Erythroblast (primary cell): ENCODE results near the gene ARL8B.

Experiments
- DNase-seq, 2 experiments: peaks; one replicate each; lab custom pipeline; 2025; lab: John Stamatoyannopoulos, UW
- GATA1 ChIP-seq: IDR thresholded peaks from 2 replicates; pipeline ENCODE4 v1.6.1; 2011; ENCODE audit warnings: low read depth, mild to moderate bottlenecking, control low read depth, low read length, moderate library complexity
- POLR2A ChIP-seq: IDR thresholded peaks from 2 replicates; pipeline ENCODE4 v1.6.1; 2011; ENCODE audit warnings: mild to moderate bottlenecking, low read length

Gene ARL8B

GRCh38 chr3:5191555-5192304 is 69.6 kb downstream of the ARL8B start:
- DNase-seq: no peak
- TF ChIP-seq POLR2A: no peak
- TF ChIP-seq GATA1: no peak

DNA sequence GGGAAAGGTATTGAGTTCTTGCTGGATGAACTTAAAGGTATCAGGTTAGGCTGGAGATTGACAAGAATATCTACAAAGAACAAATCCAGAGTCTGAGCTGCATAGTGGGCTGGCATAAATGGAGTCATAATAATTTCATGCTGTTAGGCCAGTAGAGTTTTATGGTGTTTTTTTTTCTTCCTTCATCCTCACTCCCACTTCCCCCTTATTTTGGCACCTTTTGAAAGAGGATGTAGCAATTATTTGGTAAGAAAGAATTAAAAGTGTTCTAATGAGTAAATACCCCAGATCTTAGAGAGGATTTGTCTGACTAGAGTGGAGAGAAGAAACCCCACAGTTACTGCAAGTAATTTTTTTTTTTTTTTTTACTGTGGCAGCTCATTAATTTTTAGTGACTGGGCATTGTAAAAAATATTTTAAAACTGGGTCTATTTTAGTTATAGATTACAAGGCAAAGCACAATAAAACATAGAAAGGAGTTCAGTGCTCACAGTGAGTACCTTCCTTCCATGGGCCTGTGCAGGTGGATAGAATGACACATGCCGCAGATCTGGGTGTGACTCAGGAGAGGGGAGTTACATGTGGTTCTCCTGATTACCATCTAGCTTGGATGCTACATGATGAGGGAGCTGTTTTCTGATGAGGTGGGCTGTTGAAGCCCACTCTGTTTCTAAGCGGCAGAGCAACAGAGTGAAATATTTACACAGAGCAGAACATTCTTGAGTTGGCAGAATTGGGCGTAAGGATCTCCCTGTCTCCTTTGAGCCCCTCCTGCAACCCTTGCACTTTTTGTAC is 70.7 kb downstream of the ARL8B start:
- peak in 1 of 2 experiments; percentile 12 for DNase-seq
- TF ChIP-seq GATA1 (no peak), POLR2A (no peak)

GRCh38 chr3:5194341-5194740 is 72.2 kb downstream of the ARL8B start:
- no peak for DNase-seq
- TF ChIP-seq POLR2A (no peak), GATA1 (no peak)

DNA sequence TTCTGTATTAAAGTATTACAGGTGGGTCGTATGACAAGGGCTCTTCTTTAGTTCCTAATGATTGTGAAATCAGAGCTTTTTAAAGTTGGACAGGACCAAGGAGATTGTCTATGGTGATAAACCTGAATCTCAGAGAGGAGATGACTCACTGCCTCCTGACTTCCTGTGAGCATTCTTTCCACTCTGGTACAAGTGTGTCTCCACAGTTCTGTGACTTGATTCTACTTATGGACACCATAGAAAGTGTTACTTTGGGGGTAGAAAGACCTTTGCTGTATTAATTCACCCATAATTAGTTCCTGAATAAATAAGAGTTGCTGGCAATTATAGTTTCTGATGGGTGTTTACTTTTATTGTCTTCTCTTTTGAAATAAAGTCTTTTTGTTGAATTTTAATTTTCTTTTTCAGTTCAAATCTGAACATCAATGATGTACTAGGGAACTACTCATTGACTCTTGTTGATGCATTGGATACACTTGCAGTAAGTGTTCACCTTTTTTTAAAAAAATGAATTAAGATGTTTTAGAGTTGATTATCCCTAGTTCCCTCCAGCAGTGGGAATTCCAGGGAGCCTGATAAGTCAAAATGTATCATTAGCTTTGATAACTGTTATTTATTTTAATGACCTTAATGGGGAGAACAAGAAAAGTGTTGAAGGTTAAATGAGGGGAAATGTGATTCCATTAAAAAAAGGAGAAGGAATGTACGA is 72.9 kb downstream of the ARL8B start:
- peak; percentile 24 for TF ChIP-seq GATA1
- TF ChIP-seq POLR2A: no peak
- DNase-seq: peak; percentile 38 to 72

DNA sequence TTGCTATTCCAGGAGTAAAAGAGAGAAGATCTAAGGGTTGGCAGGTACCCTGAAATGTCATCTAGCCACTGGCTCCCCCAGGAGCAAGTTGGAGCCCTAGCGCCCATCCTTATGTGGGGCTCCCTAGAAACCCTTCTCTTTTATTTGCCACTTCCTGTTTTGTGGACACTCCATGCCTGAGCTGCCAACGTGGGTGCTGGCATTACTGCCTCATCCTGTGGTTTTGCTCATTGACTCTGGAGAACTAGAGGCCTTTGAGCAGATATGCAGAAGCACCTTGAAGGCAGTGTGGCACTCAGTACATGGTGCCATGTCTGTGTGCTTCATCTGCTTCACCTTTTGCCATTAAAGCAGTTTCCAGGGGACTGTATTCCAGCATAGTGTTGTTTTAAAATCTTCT is 73.5 kb downstream of the ARL8B start:
- TF ChIP-seq POLR2A (no peak), GATA1 (no peak)
- no peak for DNase-seq

DNA sequence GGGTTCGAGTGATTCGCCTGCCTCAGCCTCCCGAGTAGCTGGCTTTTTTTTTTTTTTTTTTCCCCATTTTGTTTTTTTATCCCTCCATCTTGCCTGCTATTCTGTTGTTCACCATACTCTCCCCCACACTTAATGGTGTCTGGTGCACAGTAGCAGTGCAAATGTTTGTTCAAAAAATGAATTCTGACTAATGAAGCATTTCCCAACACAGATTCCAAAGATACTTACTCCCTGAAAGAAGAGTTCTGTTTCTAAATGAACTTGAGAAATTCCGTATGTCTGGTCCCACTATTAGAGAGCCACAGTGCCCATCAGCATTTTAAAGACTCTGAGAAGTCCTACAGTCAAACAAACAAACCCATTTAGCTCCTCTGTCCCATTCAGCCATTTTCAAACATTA is 74.9 kb downstream of the ARL8B start:
- TF ChIP-seq POLR2A (no peak), GATA1 (no peak)
- DNase-seq: no peak

- peak; percentile 72 to 84 for DNase-seq
- TF ChIP-seq GATA1: no peak
- TF ChIP-seq POLR2A: no peak
Observed at GRCh38 chr3:5197470-5198312, 75.6 kb downstream of the ARL8B start.

DNA sequence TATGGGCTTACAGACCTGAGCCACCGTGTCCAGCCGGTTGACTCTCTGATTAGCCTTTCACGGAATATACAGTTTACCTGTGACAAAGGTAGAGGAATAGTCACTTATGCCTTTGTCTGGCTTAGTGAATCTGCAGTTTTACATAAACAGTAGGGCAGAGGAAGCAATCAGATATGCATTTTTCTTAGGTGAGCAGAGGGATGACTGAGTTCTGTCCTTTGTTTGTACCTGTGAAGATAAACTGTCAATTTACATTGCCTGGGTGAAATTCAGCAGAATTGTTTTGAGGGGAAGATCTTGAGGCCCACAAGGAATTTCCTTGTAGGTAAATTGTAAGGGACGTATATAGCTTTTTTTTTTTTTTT is 76.2 kb downstream of the ARL8B start:
- TF ChIP-seq GATA1 (no peak), POLR2A (no peak)
- DNase-seq: no peak

- no peak for TF ChIP-seq GATA1
- TF ChIP-seq POLR2A: no peak
- DNase-seq: no peak
Observed at GRCh38 chr3:5198986-5199731, 77.1 kb downstream of the ARL8B start.

DNA sequence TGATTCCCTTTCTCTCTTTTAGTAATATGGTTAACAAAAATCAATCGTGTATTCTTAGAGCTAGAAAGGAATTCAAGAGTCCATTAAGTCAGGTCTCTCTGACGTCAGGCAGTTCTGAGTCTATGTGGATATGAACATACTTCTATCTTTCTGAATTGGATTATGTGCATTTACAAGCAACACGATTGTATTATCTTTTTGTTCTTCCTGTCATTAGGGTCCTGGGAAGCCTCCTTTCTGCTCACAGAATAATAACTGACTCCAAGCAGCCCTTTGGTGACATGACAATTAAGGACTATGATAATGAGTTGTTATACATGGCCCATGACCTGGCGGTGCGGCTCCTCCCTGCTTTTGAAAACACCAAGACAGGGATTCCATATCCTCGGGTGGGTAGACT is 79.4 kb downstream of the ARL8B start:
- TF ChIP-seq POLR2A (no peak), GATA1 (no peak)
- DNase-seq: no peak

- TF ChIP-seq POLR2A (no peak), GATA1 (no peak)
- peak in 1 of 2 experiments; percentile 34 for DNase-seq
Observed at GRCh38 chr3:5202222-5202621, 80.1 kb downstream of the ARL8B start.

DNA sequence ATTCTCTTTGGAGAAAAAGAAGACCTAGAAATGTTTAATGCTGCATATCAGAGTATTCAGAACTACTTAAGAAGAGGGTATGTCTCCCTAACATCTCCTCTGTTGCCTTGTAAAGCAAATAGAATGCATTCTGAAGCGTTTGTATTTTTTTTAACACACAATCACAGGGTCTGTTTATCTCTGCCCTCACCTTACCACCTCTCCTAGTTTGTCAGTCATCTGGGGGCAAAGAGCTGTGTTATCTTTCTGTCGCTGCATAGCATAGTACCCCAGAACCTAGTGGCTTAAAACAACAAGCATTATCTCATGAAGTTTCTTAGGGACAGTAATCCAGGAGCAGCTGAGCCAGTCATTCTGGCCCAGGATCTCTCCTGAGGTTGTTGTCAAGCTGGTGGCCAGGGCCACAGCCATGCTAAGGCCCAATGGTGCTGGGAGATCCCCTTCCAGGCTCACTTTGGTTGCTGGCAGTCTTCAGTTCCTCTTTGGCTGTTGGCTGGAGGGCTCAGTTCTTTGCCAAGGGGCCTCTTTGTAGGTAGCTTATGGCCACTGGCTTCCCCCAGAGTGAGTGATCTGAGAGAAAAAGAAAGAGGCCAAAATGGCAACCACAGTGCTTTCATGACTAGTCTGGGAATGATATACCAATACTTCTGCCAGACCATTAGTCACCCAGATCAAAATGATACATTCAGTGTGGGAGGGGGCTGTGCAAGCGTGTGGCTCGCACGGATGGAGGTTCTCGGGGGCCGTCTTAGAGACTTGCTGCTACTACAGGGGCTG is 83.3 kb downstream of the ARL8B start:
- no peak for DNase-seq
- no peak for TF ChIP-seq POLR2A
- TF ChIP-seq GATA1: no peak
